Erythroblast (primary cell): Measurements from ENCODE around the gene GTPBP3.

ENCODE experiments used
- GATA1 ChIP-seq: IDR thresholded peaks from 2 replicates; pipeline ENCODE4 v1.6.1; 2011; ENCODE audit warnings: low read depth, mild to moderate bottlenecking, control low read depth, low read length, moderate library complexity
- POLR2A ChIP-seq: IDR thresholded peaks from 2 replicates; pipeline ENCODE4 v1.6.1; 2011; ENCODE audit warnings: mild to moderate bottlenecking, low read length

DNA sequence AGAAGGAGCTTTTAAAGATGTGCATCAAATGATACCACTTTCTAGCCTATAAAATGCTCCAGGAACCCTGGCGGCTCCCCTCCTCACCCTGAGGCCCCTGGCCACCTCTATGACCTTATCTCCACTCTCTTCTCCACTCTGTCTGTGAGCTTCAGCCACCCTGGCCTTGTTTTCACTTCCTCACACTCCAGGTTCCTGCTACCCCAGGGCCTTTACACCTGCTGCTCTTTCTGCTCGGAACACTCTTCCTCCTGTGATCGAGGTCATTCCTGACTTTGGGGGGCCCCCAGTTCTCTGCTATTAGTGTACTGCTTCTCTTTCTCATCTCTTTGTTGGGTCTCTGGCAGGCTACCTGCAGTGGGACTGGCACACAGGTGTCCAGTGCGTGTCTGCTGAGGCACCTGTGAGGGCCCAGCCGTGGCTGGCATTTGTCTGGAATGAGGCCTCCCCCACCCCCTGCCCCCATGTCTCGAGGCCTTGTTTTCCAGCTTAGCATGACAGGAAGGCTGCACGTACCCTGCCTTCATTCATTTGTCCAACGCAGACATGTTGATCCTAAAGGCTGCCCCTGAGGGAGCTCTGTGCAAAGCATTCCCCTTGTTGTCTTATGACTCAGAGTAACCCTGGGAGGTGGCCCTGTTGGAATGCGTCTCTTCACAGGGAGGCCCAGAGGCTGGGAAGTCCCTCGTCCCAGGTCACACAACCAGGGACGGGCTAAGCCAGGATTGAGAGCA lies 25.7 kb upstream of the GTPBP3 start:
- no peak for TF ChIP-seq POLR2A
- TF ChIP-seq GATA1: no peak
